Measurements from ENCODE around the gene FREM1. TPM values are rescaled to one million over a fixed set of nuclear protein-coding genes. Genes with fewer than 3 reads are reported as not detected.

The FREM1 gene
- total and polyA plus RNA-seq, 10 donors: 0.07 to 4.3 (median 0.54) TPM; not detected in 1

- no peak for TF ChIP-seq CTCF (IDR thresholded peaks at IDR 0.05 in 8 of 11, conservative IDR thresholded peaks at IDR 0.05 in 3 of 11)
- TF ChIP-seq POLR2A (IDR thresholded peaks at IDR 0.05): no peak
- TF ChIP-seq POLR2AphosphoS5 (IDR thresholded peaks at IDR 0.05): no peak
- H3K4me3 ChIP-seq: no peak overlapping the region
- 82 to 94% (median 87%) methylated on average over 5 of the region's 5 CpGs for WGBS, 5 donors
- intact Hi-C loops (cut with DNase I; ENCODE audit: low total_unique reads): no loop called here
- no peaks in the 10 kb centered on the region for H3K4me1 ChIP-seq
- H3K9me3 ChIP-seq: no peaks in the 10 kb centered on the region
- no peak for DNase-seq
- H3K36me3 ChIP-seq: no peaks in the 10 kb centered on the region
- no peaks in the 10 kb centered on the region for H3K27me3 ChIP-seq (replicated peaks in 1 of 7)
- H3K27ac ChIP-seq: no peak overlapping the region
These were observed 130.0 kb downstream of the FREM1 start for GRCh38 chr9:14780251-14780650.

GRCh38 chr9:14779566-14780022 lies 130.6 kb downstream of the FREM1 start:
- WGBS, 5 donors: 85 to 89% (median 88%) methylated on average over 11 of the region's 11 CpGs
- no peaks in the 10 kb centered on the region for H3K36me3 ChIP-seq
- H3K27ac ChIP-seq: no peak overlapping the region
- intact Hi-C loops (cut with DNase I; ENCODE audit: low total_unique reads): no loop called here
- TF ChIP-seq POLR2AphosphoS5 (IDR thresholded peaks at IDR 0.05) (no peak), POLR2A (IDR thresholded peaks at IDR 0.05) (no peak), CTCF (IDR thresholded peaks at IDR 0.05 in 8 of 11, conservative IDR thresholded peaks at IDR 0.05 in 3 of 11) (no peak)
- no peaks in the 10 kb centered on the region for H3K27me3 ChIP-seq (replicated peaks in 1 of 7)
- no peaks in the 10 kb centered on the region for H3K9me3 ChIP-seq
- H3K4me3 ChIP-seq: no peak overlapping the region
- no peak for DNase-seq
- H3K4me1 ChIP-seq: no peaks in the 10 kb centered on the region

- intact Hi-C loops (cut with DNase I; ENCODE audit: low total_unique reads): no loop called here
- TF ChIP-seq POLR2AphosphoS5 (IDR thresholded peaks at IDR 0.05) (no peak), POLR2A (IDR thresholded peaks at IDR 0.05) (no peak), CTCF (IDR thresholded peaks at IDR 0.05 in 8 of 11, conservative IDR thresholded peaks at IDR 0.05 in 3 of 11) (no peak)
- WGBS, 5 donors: 83 to 96% (median 85%) methylated on average over 5 to 6 of the region's 6 CpGs
- no peaks in the 10 kb centered on the region for H3K36me3 ChIP-seq
- H3K4me1 ChIP-seq: no peaks in the 10 kb centered on the region
- H3K27me3 ChIP-seq (replicated peaks in 1 of 7): no peaks in the 10 kb centered on the region
- H3K4me3 ChIP-seq: no peak overlapping the region
- DNase-seq: no peak
- no peaks in the 10 kb centered on the region for H3K9me3 ChIP-seq
- H3K27ac ChIP-seq: no peak overlapping the region
These were observed 131.7 kb downstream of the FREM1 start for GRCh38 chr9:14778565-14778964.

- DNase-seq: no peak
- Histone ChIP-seq H3K9me3 (no peaks in the 10 kb centered on the region), H3K4me3 (no peak overlapping the region), H3K4me1 (no peaks in the 10 kb centered on the region), H3K36me3 (no peaks in the 10 kb centered on the region), H3K27ac (no peak overlapping the region), H3K27me3 (replicated peaks in 1 of 7) (peaks cover 0 to 6% (median 0%) of the 10 kb centered on the region in 7 donors)
- TF ChIP-seq POLR2A (IDR thresholded peaks at IDR 0.05) (no peak), POLR2AphosphoS5 (IDR thresholded peaks at IDR 0.05) (no peak), CTCF (IDR thresholded peaks at IDR 0.05 in 8 of 11, conservative IDR thresholded peaks at IDR 0.05 in 3 of 11) (no peak)
- 79 to 95% (median 92%) methylated on average over 7 of the region's 7 CpGs for WGBS, 5 donors
- intact Hi-C loops (cut with DNase I; ENCODE audit: low total_unique reads): no loop called here
These were observed 134.3 kb downstream of the FREM1 start for GRCh38 chr9:14775917-14776316.

All from spleen (tissue), 11 donors.